HepG2 (cell line): ENCODE results near the gene DEPDC1B. TPM values are rescaled to one million over a fixed set of nuclear protein-coding genes. Genes with fewer than 3 reads are reported as not detected.
A peak's percentile ranks its signal among the peaks of the same experiment; 100 is the strongest.

ENCODE experiments used
- ATAC-seq: fragments of 200-7000 bp; cut with Tn5 transposase; 3 replicates; pipeline ENCODE4 v1.9.1; 2020; ENCODE audit warnings: mild to moderate bottlenecking, moderate library complexity
- BruUV-seq: library from RNA; stranded (reverse); fragments of 400-500 nt; replicated peaks from 2 replicates; lab custom pipeline; 2021; lab: Mats Ljungman, UMichigan
- CTCF ChIA-PET: fragments of 300-600 bp; formaldehyde crosslinking; extraction: SDS; loops from one replicate; lab custom pipeline; 2021; ENCODE audit warnings: low total read pairs, inconsistent platforms, low intra/inter-chr PET ratio; lab: Yijun Ruan, JAX
- POLR2A ChIA-PET: fragments of 350-600 bp; sonication (Branson Sonifier 250); formaldehyde crosslinking; loops from one replicate; lab custom pipeline; 2020; ENCODE audit warnings: antibody characterized with exemption, inconsistent platforms; lab: Yijun Ruan, JAX
- DNase-seq: peaks from one replicate; pipeline ENCODE4 v3.0.0-alpha.2; 2015; ENCODE audit warnings: low spot score
- FAIRE-seq: peaks from 3 replicates; lab custom pipeline; 2011; peaks lifted over from hg19 to GRCh38; lab: Jason Lieb, UNC
- H2AFZ ChIP-seq: one replicate; pipeline ENCODE4 v1.6.1; 2011; ENCODE audit warnings: low read length, inconsistent platforms
- H3K27ac ChIP-seq: fragments of 300-600 bp; 3 replicates; pipeline ENCODE4 v1.8.0; 2011; ENCODE audit warnings: mixed run types, mild to moderate bottlenecking, mixed read lengths, low read length, inconsistent platforms; ENCODE audit not compliant: insufficient read depth; ENCODE audit errors: extremely low read length
- H3K27me3 ChIP-seq, 2 experiments: fragments of 200-600 bp in 1 of 2; 2 replicates in 1 of 2; 3 replicates in 1 of 2; pipeline versions ENCODE4 v1.6.0 to v1.8.0; 2011; ENCODE audit warnings: low read length in 2 of 2, mild to moderate bottlenecking in 2 of 2, moderate library complexity in 2 of 2, inconsistent platforms in 1 of 2; ENCODE audit not compliant: insufficient read depth in 2 of 2, control insufficient read depth in 1 of 2
- H3K36me3 ChIP-seq, 2 experiments: fragments of 200-600 bp in 1 of 2; replicated peaks in 1 of 2; 2 replicates in 1 of 2; 3 replicates in 1 of 2; pipeline versions ENCODE4 v1.5.1 to v1.8.0; 2011; ENCODE audit warnings: low read length in 2 of 2, inconsistent platforms in 1 of 2; ENCODE audit not compliant: insufficient read depth in 2 of 2, control insufficient read depth in 1 of 2
- H3K4me1 ChIP-seq: 2 replicates; pipeline ENCODE4 v1.5.1; 2012; ENCODE audit warnings: low read length, inconsistent platforms; ENCODE audit not compliant: insufficient read depth
- H3K4me2 ChIP-seq: 2 replicates; pipeline ENCODE4 v1.6.0; 2011; ENCODE audit warnings: low read depth, low read length, inconsistent platforms
- H3K4me3 ChIP-seq, 3 experiments: fragments of 200-600 bp in 1 of 3; sonication (generic), shearing (Covaris generic) in 1 of 3; replicated peaks in 1 of 3; 2 replicates each; pipeline ENCODE4 v1.5.1; 2011 to 2016; ENCODE audit warnings: low read length in 3 of 3, inconsistent platforms in 2 of 3, low read depth in 2 of 3, mild to moderate bottlenecking in 2 of 3, control low read depth in 1 of 3, mixed read lengths in 1 of 3; ENCODE audit not compliant: insufficient read depth in 1 of 3
- H3K79me2 ChIP-seq: one replicate; pipeline ENCODE4 v1.6.1; 2011; ENCODE audit warnings: low read length, inconsistent platforms; ENCODE audit not compliant: insufficient read depth
- H3K9ac ChIP-seq: 2 replicates; pipeline ENCODE4 v1.6.0; 2011; ENCODE audit warnings: mild to moderate bottlenecking, low read depth, low read length, inconsistent platforms; ENCODE audit not compliant: insufficient read depth
- H3K9me3 ChIP-seq: 2 replicates; pipeline ENCODE4 v1.5.1; 2012; ENCODE audit warnings: mild to moderate bottlenecking, low read length
- H4K20me1 ChIP-seq: 2 replicates; pipeline ENCODE4 v1.6.0; 2011; ENCODE audit warnings: inconsistent platforms, mild to moderate bottlenecking, low read length, moderate library complexity; ENCODE audit not compliant: insufficient read depth
- CC2D1A ChIP-seq: sonication (generic); formaldehyde crosslinking; IDR thresholded peaks from 2 replicates; pipeline ENCODE4 v1.8.1; 2023; ENCODE audit warnings: mild to moderate bottlenecking, missing genetic modification reagents
- NFATC3 ChIP-seq: sonication (generic); formaldehyde crosslinking; IDR thresholded peaks from 2 replicates; pipeline ENCODE4 v1.5.1; 2020; ENCODE audit warnings: mild to moderate bottlenecking, missing genetic modification reagents
- NFIB ChIP-seq: sonication (generic); formaldehyde crosslinking; IDR thresholded peaks from 2 replicates; pipeline ENCODE4 v1.9.0; 2021; ENCODE audit warnings: missing genetic modification reagents, mild to moderate bottlenecking, borderline replicate concordance
- PREB ChIP-seq: sonication (generic); formaldehyde crosslinking; IDR thresholded peaks from 2 replicates; pipeline ENCODE4 v1.4.0; 2020; ENCODE audit warnings: missing genetic modification reagents
- SIN3B ChIP-seq: fragments of 150-350 bp; IDR thresholded peaks from 2 replicates; pipeline ENCODE4 v1.6.1; 2014; ENCODE audit warnings: low read length
- THAP8 ChIP-seq: sonication (generic); formaldehyde crosslinking; IDR thresholded peaks from 2 replicates; pipeline ENCODE4 v1.5.1; 2020; ENCODE audit warnings: missing genetic modification reagents, mild to moderate bottlenecking, borderline replicate concordance
- ZNF549 ChIP-seq: sonication (generic); formaldehyde crosslinking; IDR thresholded peaks from 2 replicates; pipeline ENCODE4 v1.5.0; 2020; ENCODE audit warnings: missing genetic modification reagents
- ZNF597 ChIP-seq: sonication (generic); formaldehyde crosslinking; IDR thresholded peaks from 2 replicates; pipeline ENCODE4 v1.5.0; 2020; ENCODE audit warnings: missing genetic modification reagents
- ZNF619 ChIP-seq: sonication (generic); formaldehyde crosslinking; IDR thresholded peaks from 2 replicates; pipeline ENCODE4 v1.4.0; 2020; ENCODE audit warnings: mild to moderate bottlenecking, missing genetic modification reagents
- ZNF7 ChIP-seq: IDR thresholded peaks from 2 replicates; pipeline ENCODE4 v1.6.1; 2016; ENCODE audit warnings: missing biosample characterization, missing genetic modification reagents
- ZNF709 ChIP-seq: sonication (generic); formaldehyde crosslinking; IDR thresholded peaks from 2 replicates; pipeline ENCODE4 v1.5.0; 2020; ENCODE audit warnings: mild to moderate bottlenecking, missing genetic modification reagents
- ZSCAN21 ChIP-seq: sonication (generic); formaldehyde crosslinking; IDR thresholded peaks from 2 replicates; pipeline ENCODE4 v1.8.0; 2022; ENCODE audit warnings: mild to moderate bottlenecking, missing genetic modification reagents, moderate library complexity, borderline replicate concordance
- WGBS: methylation state at CpG from one replicate; pipeline ENCODE4 v1.1.6; 2017; ENCODE audit warnings: low lambda C conversion rate; 5-methylcytosine and 5-hydroxymethylcytosine counted together
- in situ Hi-C: cut with HindIII; loops from 2 replicates; pipeline ENCODE4 v1.10.0; 2017; ENCODE audit warnings: low pct_unique_long_range_greater_than_20kb; ENCODE audit not compliant: extremely low pct_ligation_motif_present
- intact Hi-C: fragments of 100-400 bp; cut with micrococcal nuclease; formaldehyde crosslinking; loops from one replicate; pipeline ENCODE4 v1.10.0; 2022; ENCODE audit not compliant: unreplicated experiment
- polyA plus RNA-seq, 8 experiments: library from polyadenylated mRNA; depleted of rRNA in 3 of 8; stranded (reverse) in 7 of 8; unstranded in 1 of 8; fragments of >200 nt; fragmentation: Illumina TruSeq in 4 of 8; extraction: Trizol in 4 of 8; gene quantifications; 2 replicates each; pipeline versions ENCODE4 v1.2.1 to v1.2.3, GENCODE V29; 2011 to 2016; ENCODE audit warnings: low read depth in 4 of 8, missing spikeins in 1 of 8, mixed read lengths in 1 of 8; ENCODE audit not compliant: insufficient read depth in 1 of 8
- total RNA-seq, 5 experiments: library from RNA; depleted of rRNA; stranded (reverse); fragments of >200 nt; fragmentation: Illumina TruSeq; extraction: Trizol; gene quantifications; 2 replicates each; pipeline ENCODE4 v1.2.3, GENCODE V29; 2016; ENCODE audit warnings: low read depth in 1 of 5
- TF ChIP-seq, protein P1 (sequence below): sonication (generic); formaldehyde crosslinking; IDR thresholded peaks from 2 replicates; pipeline ENCODE4 v1.5.1; 2020; ENCODE audit warnings: missing genetic modification reagents, mild to moderate bottlenecking, borderline replicate concordance
- TF ChIP-seq, protein P2 (sequence below): sonication (generic); formaldehyde crosslinking; IDR thresholded peaks from 2 replicates; pipeline ENCODE4 v1.8.1; 2023; ENCODE audit warnings: mild to moderate bottlenecking, missing genetic modification reagents, borderline replicate concordance
- TF ChIP-seq, protein P3 (sequence below), 2 experiments: sonication (generic) in 1 of 2; formaldehyde crosslinking in 1 of 2; IDR thresholded peaks; 2 replicates each; pipeline versions ENCODE4 v1.5.1 to v1.6.1; 2011 to 2020; ENCODE audit warnings: borderline replicate concordance in 1 of 2, low read depth in 1 of 2, low read length in 1 of 2, mild to moderate bottlenecking in 1 of 2, missing genetic modification reagents in 1 of 2, moderate library complexity in 1 of 2

Gene DEPDC1B
- total and polyA plus RNA-seq, 2 of the 13 experiments (the other 11 are each of a cell fraction or from before 2014, with no cell fraction given), result 29.5 to 51.3 TPM

DNA sequence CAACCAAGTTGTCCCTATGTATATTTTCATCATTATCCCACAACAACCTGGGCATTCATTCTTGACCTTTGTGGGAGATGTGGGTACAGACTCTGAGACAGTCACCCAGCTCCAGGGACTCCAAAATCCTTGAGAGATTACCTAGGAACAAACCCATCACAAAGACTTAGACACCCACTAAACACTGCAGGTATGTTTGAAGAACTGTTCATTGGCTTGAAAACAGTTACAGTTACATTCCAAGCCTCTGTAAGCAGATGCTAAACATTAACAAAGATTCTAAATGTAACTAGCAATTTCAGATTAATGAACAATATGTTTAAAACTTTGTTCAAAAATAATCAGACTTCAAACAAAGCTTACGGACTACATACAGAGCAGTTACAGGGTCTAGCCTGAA is 24.7 kb downstream of the DEPDC1B start:
- DNase-seq (no peak), ATAC-seq (no peak), FAIRE-seq (no peak)
- intact Hi-C loops, result loop anchor here (5.0 to 10.0 kb wide), 2 partner anchors 167 to 1260 kb away; partner anchors contain the start of gene ELOVL7
- Histone ChIP-seq H3K79me2 (peaks cover 65% of the 10 kb centered on the region), H3K27me3 (no peaks in the 10 kb centered on the region), H3K27ac (peak overlapping the region; percentile 98), H3K4me3 (no peak overlapping the region), H3K36me3 (peaks cover 2 to 3% of the 10 kb centered on the region in 2 experiments; a peak in 2 of 5 replicates), H4K20me1 (no peaks in the 10 kb centered on the region), H3K4me1 (peaks cover 92% of the 10 kb centered on the region), H3K9me3 (no peaks in the 10 kb centered on the region), H3K4me2 (no peak overlapping the region), H2AFZ (no peak overlapping the region), H3K9ac (peak overlapping the region; percentile 12; the same call in 1 of the 2 replicates)
- in situ Hi-C loops, result loop anchor here (10.0 kb wide), 2 partner anchors 210 to 270 kb away; partner anchors contain the start of genes ERCC8 and NDUFAF2
- BruUV-seq, result no TSS peak
- 76% methylated on average over 1 of the region's 1 CpG for WGBS
- ChIA-PET POLR2A (interaction anchor here (1.3 to 1.7 kb wide), 2 partner anchors 13 to 25 kb away, joined by 4 to 6 read pairs; partner anchors contain the start of gene DEPDC1B), CTCF (no interaction called here)
- TF ChIP-seq CC2D1A (CRISPR knock-in tag), result no peak
- TF ChIP-seq NFIB (CRISPR knock-in tag), result no peak
- TF ChIP-seq, protein P1, sequence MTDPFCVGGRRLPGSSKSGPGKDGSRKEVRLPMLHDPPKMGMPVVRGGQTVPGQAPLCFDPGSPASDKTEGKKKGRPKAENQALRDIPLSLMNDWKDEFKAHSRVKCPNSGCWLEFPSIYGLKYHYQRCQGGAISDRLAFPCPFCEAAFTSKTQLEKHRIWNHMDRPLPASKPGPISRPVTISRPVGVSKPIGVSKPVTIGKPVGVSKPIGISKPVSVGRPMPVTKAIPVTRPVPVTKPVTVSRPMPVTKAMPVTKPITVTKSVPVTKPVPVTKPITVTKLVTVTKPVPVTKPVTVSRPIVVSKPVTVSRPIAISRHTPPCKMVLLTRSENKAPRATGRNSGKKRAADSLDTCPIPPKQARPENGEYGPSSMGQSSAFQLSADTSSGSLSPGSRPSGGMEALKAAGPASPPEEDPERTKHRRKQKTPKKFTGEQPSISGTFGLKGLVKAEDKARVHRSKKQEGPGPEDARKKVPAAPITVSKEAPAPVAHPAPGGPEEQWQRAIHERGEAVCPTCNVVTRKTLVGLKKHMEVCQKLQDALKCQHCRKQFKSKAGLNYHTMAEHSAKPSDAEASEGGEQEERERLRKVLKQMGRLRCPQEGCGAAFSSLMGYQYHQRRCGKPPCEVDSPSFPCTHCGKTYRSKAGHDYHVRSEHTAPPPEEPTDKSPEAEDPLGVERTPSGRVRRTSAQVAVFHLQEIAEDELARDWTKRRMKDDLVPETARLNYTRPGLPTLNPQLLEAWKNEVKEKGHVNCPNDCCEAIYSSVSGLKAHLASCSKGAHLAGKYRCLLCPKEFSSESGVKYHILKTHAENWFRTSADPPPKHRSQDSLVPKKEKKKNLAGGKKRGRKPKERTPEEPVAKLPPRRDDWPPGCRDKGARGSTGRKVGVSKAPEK (CRISPR knock-in tag), result no peak
- TF ChIP-seq ZNF709, result no peak
- TF ChIP-seq, protein P2, sequence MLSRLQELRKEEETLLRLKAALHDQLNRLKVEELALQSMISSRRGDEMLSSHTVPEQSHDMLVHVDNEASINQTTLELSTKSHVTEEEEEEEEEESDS, result no peak
- TF ChIP-seq ZNF549 (CRISPR knock-in tag), result no peak
- TF ChIP-seq ZSCAN21 (CRISPR knock-in tag), result no peak
- TF ChIP-seq ZNF7, result no peak
- no peak for TF ChIP-seq NFATC3 (CRISPR knock-in tag)
- TF ChIP-seq ZNF619 (CRISPR knock-in tag), result no peak
- TF ChIP-seq SIN3B, result no peak
- TF ChIP-seq, protein P3, sequence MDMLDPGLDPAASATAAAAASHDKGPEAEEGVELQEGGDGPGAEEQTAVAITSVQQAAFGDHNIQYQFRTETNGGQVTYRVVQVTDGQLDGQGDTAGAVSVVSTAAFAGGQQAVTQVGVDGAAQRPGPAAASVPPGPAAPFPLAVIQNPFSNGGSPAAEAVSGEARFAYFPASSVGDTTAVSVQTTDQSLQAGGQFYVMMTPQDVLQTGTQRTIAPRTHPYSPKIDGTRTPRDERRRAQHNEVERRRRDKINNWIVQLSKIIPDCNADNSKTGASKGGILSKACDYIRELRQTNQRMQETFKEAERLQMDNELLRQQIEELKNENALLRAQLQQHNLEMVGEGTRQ (IDR thresholded peaks at IDR 0.05; ENCODE audit: low read depth, low read length), result no peak
- TF ChIP-seq, protein P3 (CRISPR knock-in tag; IDR thresholded peaks at IDR 0.05; ENCODE audit: borderline replicate concordance), result no peak
- TF ChIP-seq PREB (CRISPR knock-in tag), result no peak
- no peak for TF ChIP-seq THAP8 (CRISPR knock-in tag)
- TF ChIP-seq ZNF597 (CRISPR knock-in tag), result no peak
